K562 (cell line): ENCODE measurements around the gene ULBP2. TPM values are rescaled to one million over a fixed set of nuclear protein-coding genes. Genes with fewer than 3 reads are reported as not detected.

Experiments
- ATAC-seq: fragments of 200-7000 bp; cut with Tn5 transposase; 3 replicates; pipeline ENCODE4 v1.9.1; 2020; ENCODE audit warnings: moderate library complexity
- BruUV-seq: library from RNA; stranded (reverse); fragments of 400-500 nt; replicated peaks from 2 replicates; lab custom pipeline; 2021; lab: Mats Ljungman, UMichigan
- CTCF ChIA-PET: fragments of 300-600 bp; formaldehyde crosslinking; extraction: SDS; loops from one replicate; lab custom pipeline; 2021; ENCODE audit warnings: low intra/inter-chr PET ratio; lab: Yijun Ruan, JAX
- POLR2A ChIA-PET: fragments of 300-600, 350-650 bp; sonication (Branson Sonifier 250); formaldehyde crosslinking; extraction: SDS; loops from one replicate; lab custom pipeline; 2021; ENCODE audit warnings: antibody characterized with exemption, inconsistent platforms; lab: Yijun Ruan, JAX
- DNase-seq, 4 experiments: peaks; one replicate each; pipeline versions ENCODE4 v3.0.0 to v3.0.0-alpha.2; 2011 to 2018; ENCODE audit warnings: low spot score in 3 of 4, mixed read lengths in 3 of 4; ENCODE audit errors: extremely low read depth in 1 of 4
- FAIRE-seq: peaks from 2 replicates; lab custom pipeline; 2011; peaks lifted over from hg19 to GRCh38; lab: Jason Lieb, UNC
- H2AFZ ChIP-seq: 2 replicates; pipeline ENCODE4 v1.6.0; 2011; ENCODE audit warnings: low read depth, low read length, control low read depth, inconsistent platforms
- H3K27ac ChIP-seq: fragments of 200-600 bp; 3 replicates; pipeline ENCODE4 v1.8.0; 2011; ENCODE audit warnings: low read depth, mild to moderate bottlenecking, control low read depth, inconsistent platforms, low read length, moderate library complexity, mixed read lengths; ENCODE audit errors: extremely low read depth
- H3K27me3 ChIP-seq, 2 experiments: fragments of 300-600 bp in 1 of 2; 2 replicates in 1 of 2; 3 replicates in 1 of 2; pipeline versions ENCODE4 v1.6.0 to v1.8.0; 2011; ENCODE audit warnings: inconsistent platforms in 2 of 2, low read length in 2 of 2, mild to moderate bottlenecking in 1 of 2, mixed read lengths in 1 of 2, moderate library complexity in 1 of 2; ENCODE audit not compliant: control insufficient read depth in 2 of 2, insufficient read depth in 2 of 2
- H3K36me3 ChIP-seq: fragments of 300-600 bp; 3 replicates; pipeline ENCODE4 v1.8.0; 2011; ENCODE audit warnings: mild to moderate bottlenecking, low read length, inconsistent platforms; ENCODE audit not compliant: control insufficient read depth, insufficient read depth
- H3K4me1 ChIP-seq, 2 experiments: fragments of 200-600 bp in 1 of 2; replicated peaks in 1 of 2; 2 replicates in 1 of 2; 3 replicates in 1 of 2; pipeline versions ENCODE4 v1.5.1 to v1.8.0; 2011; ENCODE audit warnings: inconsistent platforms in 2 of 2, low read length in 2 of 2, mild to moderate bottlenecking in 1 of 2, mixed read lengths in 1 of 2, moderate library complexity in 1 of 2; ENCODE audit not compliant: control insufficient read depth in 2 of 2, insufficient read depth in 2 of 2
- H3K4me2 ChIP-seq: 2 replicates; pipeline ENCODE4 v1.6.1; 2011; ENCODE audit warnings: low read length, control low read depth, inconsistent platforms, mixed read lengths; ENCODE audit not compliant: insufficient read depth
- H3K4me3 ChIP-seq: fragments of 200-600 bp; sonication (generic), shearing (Covaris generic); 2 replicates; pipeline ENCODE4 v1.5.1; 2016; ENCODE audit warnings: control low read depth, inconsistent platforms
- H3K79me2 ChIP-seq: fragments of 200-600 bp; 3 replicates; pipeline ENCODE4 v1.8.0; 2011; ENCODE audit warnings: low read length, inconsistent platforms; ENCODE audit not compliant: control insufficient read depth, insufficient read depth
- H3K9ac ChIP-seq, 2 experiments: 2 replicates each; pipeline versions ENCODE4 v1.6.0 to v1.6.1; 2011; ENCODE audit warnings: low read depth in 2 of 2, low read length in 2 of 2, control low read depth in 1 of 2, inconsistent platforms in 1 of 2, mild to moderate bottlenecking in 1 of 2, mixed read lengths in 1 of 2; ENCODE audit not compliant: insufficient read depth in 1 of 2
- H3K9me1 ChIP-seq: one replicate; pipeline ENCODE4 v1.6.0; 2011; ENCODE audit warnings: inconsistent platforms, mild to moderate bottlenecking, low read length, moderate library complexity; ENCODE audit not compliant: control insufficient read depth, insufficient read depth
- H3K9me3 ChIP-seq: replicated peaks from 2 replicates; pipeline ENCODE4 v1.5.1; 2011; ENCODE audit warnings: low read depth, low read length, inconsistent platforms; ENCODE audit not compliant: control insufficient read depth, insufficient read depth
- H4K20me1 ChIP-seq: replicated peaks from 2 replicates; pipeline ENCODE4 v1.6.1; 2011; ENCODE audit warnings: low read length, inconsistent platforms, mixed read lengths; ENCODE audit not compliant: control insufficient read depth, insufficient read depth
- AFF1 ChIP-seq, 2 experiments: fragments of 450-650 bp; IDR thresholded peaks; 2 replicates each; pipeline ENCODE4 v1.6.1; 2018; ENCODE audit warnings: mild to moderate bottlenecking in 2 of 2, low read depth in 1 of 2; ENCODE audit not compliant: partially characterized antibody in 2 of 2
- ATF6 ChIP-seq: sonication (generic); formaldehyde crosslinking; IDR thresholded peaks from 2 replicates; pipeline ENCODE4 v1.4.0; 2020; ENCODE audit warnings: mild to moderate bottlenecking, missing genetic modification reagents
- GTF2E2 ChIP-seq: fragments of 200-800 bp; sonication (Bioruptor generic); IDR thresholded peaks from 2 replicates; pipeline ENCODE4 v1.6.1; 2016; ENCODE audit warnings: missing genetic modification characterization, missing compliant biosample characterization
- MCM5 ChIP-seq: fragments of 450-650 bp; IDR thresholded peaks from 2 replicates; pipeline ENCODE4 v1.6.1; 2016; ENCODE audit warnings: low read depth
- NFATC3 ChIP-seq: fragments of 450-650 bp; IDR thresholded peaks from 2 replicates; pipeline ENCODE4 v1.6.1; 2017; ENCODE audit warnings: mild to moderate bottlenecking
- SNIP1 ChIP-seq: fragments of 450-650 bp; IDR thresholded peaks from 2 replicates; pipeline ENCODE4 v1.7.1; 2017; ENCODE audit warnings: low read depth, mild to moderate bottlenecking
- STAG1 ChIP-seq: sonication (generic); formaldehyde crosslinking; IDR thresholded peaks from 2 replicates; pipeline ENCODE4 v1.5.0; 2020; ENCODE audit warnings: missing genetic modification reagents, borderline replicate concordance
- TFE3 ChIP-seq: fragments of 450-650 bp; formaldehyde crosslinking; IDR thresholded peaks from 2 replicates; pipeline ENCODE4 v1.4.0; 2020; ENCODE audit warnings: mild to moderate bottlenecking, mixed read lengths
- ZBTB7A ChIP-seq: IDR thresholded peaks from 2 replicates; pipeline ENCODE4 v1.6.1; 2011; ENCODE audit warnings: low read depth, mild to moderate bottlenecking, low read length, moderate library complexity, borderline replicate concordance; ENCODE audit not compliant: control insufficient read depth
- ZEB2 ChIP-seq: fragments of 450-650 bp; IDR thresholded peaks from 2 replicates; pipeline ENCODE4 v1.6.1; 2016
- ZNF274 ChIP-seq: IDR thresholded peaks from 2 replicates; pipeline ENCODE4 v1.6.1; 2011; ENCODE audit warnings: low read depth, mild to moderate bottlenecking, low read length, moderate library complexity, borderline replicate concordance
- ZNF778 ChIP-seq: fragments of 450-650 bp; formaldehyde crosslinking; IDR thresholded peaks from 2 replicates; pipeline ENCODE4 v1.4.0; 2020; ENCODE audit warnings: mild to moderate bottlenecking, moderate library complexity
- WGBS: fragments of 100-300 bp; shearing (Covaris generic); methylation state at CpG from one replicate; pipeline ENCODE4 v1.1.6; 2016; ENCODE audit warnings: low coverage, mixed read lengths; ENCODE audit not compliant: insufficient coverage; ENCODE audit errors: missing lambda C conversion rate; 5-methylcytosine and 5-hydroxymethylcytosine counted together
- in situ Hi-C: fragments of 300-500 bp; cut with MboI; formaldehyde crosslinking; loops from 4 replicates; pipeline ENCODE4 v1.15.0; 2018; ENCODE audit warnings: inconsistent platforms, mixed read lengths
- intact Hi-C: fragments of 100-400 bp; cut with micrococcal nuclease; formaldehyde crosslinking; loops from 2 replicates; pipeline ENCODE4 v1.14.2; 2022
- polyA plus RNA-seq, 8 experiments: library from polyadenylated mRNA; depleted of rRNA in 4 of 8; stranded (reverse) in 5 of 8; unstranded in 3 of 8; fragments of >200 nt; fragmentation: Nextera tagmentation in 2 of 8; fragmentation: Illumina TruSeq in 1 of 8; extraction: Ambion mirVana in 2 of 8; extraction: Trizol in 1 of 8; gene quantifications; 2 replicates each; pipeline versions ENCODE4 v1.2.1 to v1.2.3, GENCODE V29; 2011 to 2014; ENCODE audit warnings: inconsistent platforms in 1 of 8, missing spikeins in 1 of 8
- total RNA-seq, 7 experiments: library from RNA; depleted of rRNA in 6 of 7; stranded (reverse); fragments of >200 nt in 6 of 7; fragmentation: Illumina TruSeq in 2 of 7; extraction: Trizol in 2 of 7; gene quantifications; 2 replicates each; pipeline versions ENCODE4 v1.2.1 to v1.2.3, GENCODE V29; 2011 to 2021; ENCODE audit warnings: low replicate concordance in 1 of 7

ULBP2 gene
- total and polyA plus RNA-seq, 9 of the 15 experiments (the other 6 are each of a cell fraction or from before 2014, with no cell fraction given): 0.50 to 5.3 (median 1.2) TPM

- intact Hi-C loops (no loop called here), in situ Hi-C loops (no loop called here)
- Histone ChIP-seq H3K9ac (no peak overlapping the region), H3K36me3 (no peaks in the 10 kb centered on the region), H3K27ac (no peak overlapping the region), H3K4me2 (no peak overlapping the region), H3K79me2 (no peaks in the 10 kb centered on the region), H2AFZ (no peak overlapping the region), H3K27me3 (peaks cover 17 to 47% of the 10 kb centered on the region in 2 experiments; a peak in 4 of 5 replicates), H3K9me3 (no peaks in the 10 kb centered on the region), H3K4me3 (no peak overlapping the region), H3K9me1 (no peaks in the 10 kb centered on the region), H3K4me1 (no peaks in the 10 kb centered on the region), H4K20me1 (no peaks in the 10 kb centered on the region; the same call in 1 of the 2 replicates)
- no peak for ATAC-seq
- no TSS peak for BruUV-seq
- no peak for FAIRE-seq
- POLR2A ChIA-PET: no interaction called here
- DNase-seq: no peak
- TF ChIP-seq ZNF778 (CRISPR knock-in tag): no peak
- TF ChIP-seq AFF1 (IDR thresholded peaks at IDR 0.05; ENCODE audit: low read depth in 1 of 2, partially characterized antibody in 2 of 2): no peak
- TF ChIP-seq ZEB2: no peak
- TF ChIP-seq ZNF274: no peak
- TF ChIP-seq TFE3 (CRISPR knock-in tag): no peak
- TF ChIP-seq NFATC3: no peak
- no peak for TF ChIP-seq GTF2E2 (tag)
- TF ChIP-seq ZBTB7A: no peak
- no peak for TF ChIP-seq MCM5
- TF ChIP-seq ATF6 (CRISPR knock-in tag): no peak
- no peak for TF ChIP-seq STAG1 (CRISPR knock-in tag)
- no peak for TF ChIP-seq SNIP1
- 0% methylated on average over 6 of the region's 6 CpGs for WGBS
- CTCF ChIA-PET: no interaction called here
These were observed 37.5 kb downstream of the ULBP2 start for GRCh38 chr6:149979293-149979692.
